WTC11 (cell line): ENCODE data around the gene KRCC1.

Experiments
- ZNF263 ChIP-seq: sonication (generic); formaldehyde crosslinking; IDR thresholded peaks from 2 replicates; pipeline ENCODE4 v1.8.1; 2022; ENCODE audit warnings: low read depth, mild to moderate bottlenecking, moderate library complexity, missing genetic modification reagents
- TF ChIP-seq, protein P1 (sequence below): sonication (generic); formaldehyde crosslinking; IDR thresholded peaks from 2 replicates; pipeline ENCODE4 v1.8.0; 2022; ENCODE audit warnings: mild to moderate bottlenecking, missing genetic modification reagents
- TF ChIP-seq, protein P2 (sequence below): fragments of 200-600 bp; IDR thresholded peaks from 2 replicates; pipeline ENCODE4 v1.8.0; 2022; ENCODE audit warnings: antibody characterized with exemption

DNA sequence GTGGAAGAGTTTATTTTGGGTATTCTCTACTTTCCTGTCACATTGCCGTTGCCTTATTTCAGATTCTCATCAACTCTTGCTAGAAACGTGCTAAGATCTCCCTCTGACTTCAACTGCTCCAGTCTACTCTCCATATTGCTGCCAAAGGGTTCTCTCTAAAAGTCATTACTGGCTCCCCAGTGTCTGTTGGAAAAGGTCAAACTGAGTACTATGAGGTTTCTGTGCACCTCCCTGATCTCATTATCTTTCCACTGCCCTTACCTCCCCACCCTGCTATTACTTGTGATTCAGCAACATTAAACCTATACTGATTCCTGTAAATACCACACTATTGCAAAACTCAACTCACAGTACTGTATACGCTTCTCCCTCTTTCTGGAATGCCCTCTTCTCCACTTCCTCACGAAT, 1.9 kb upstream of the KRCC1 start:
- TF ChIP-seq, protein P1, sequence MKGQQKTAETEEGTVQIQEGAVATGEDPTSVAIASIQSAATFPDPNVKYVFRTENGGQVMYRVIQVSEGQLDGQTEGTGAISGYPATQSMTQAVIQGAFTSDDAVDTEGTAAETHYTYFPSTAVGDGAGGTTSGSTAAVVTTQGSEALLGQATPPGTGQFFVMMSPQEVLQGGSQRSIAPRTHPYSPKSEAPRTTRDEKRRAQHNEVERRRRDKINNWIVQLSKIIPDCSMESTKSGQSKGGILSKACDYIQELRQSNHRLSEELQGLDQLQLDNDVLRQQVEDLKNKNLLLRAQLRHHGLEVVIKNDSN = no peak
- TF ChIP-seq ZNF263 = no peak
- TF ChIP-seq, protein P2, sequence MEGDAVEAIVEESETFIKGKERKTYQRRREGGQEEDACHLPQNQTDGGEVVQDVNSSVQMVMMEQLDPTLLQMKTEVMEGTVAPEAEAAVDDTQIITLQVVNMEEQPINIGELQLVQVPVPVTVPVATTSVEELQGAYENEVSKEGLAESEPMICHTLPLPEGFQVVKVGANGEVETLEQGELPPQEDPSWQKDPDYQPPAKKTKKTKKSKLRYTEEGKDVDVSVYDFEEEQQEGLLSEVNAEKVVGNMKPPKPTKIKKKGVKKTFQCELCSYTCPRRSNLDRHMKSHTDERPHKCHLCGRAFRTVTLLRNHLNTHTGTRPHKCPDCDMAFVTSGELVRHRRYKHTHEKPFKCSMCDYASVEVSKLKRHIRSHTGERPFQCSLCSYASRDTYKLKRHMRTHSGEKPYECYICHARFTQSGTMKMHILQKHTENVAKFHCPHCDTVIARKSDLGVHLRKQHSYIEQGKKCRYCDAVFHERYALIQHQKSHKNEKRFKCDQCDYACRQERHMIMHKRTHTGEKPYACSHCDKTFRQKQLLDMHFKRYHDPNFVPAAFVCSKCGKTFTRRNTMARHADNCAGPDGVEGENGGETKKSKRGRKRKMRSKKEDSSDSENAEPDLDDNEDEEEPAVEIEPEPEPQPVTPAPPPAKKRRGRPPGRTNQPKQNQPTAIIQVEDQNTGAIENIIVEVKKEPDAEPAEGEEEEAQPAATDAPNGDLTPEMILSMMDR = no peak
